Mammary epithelial cell (primary cell): ENCODE measurements around the gene MYO16.

Experiments
- CTCF ChIP-seq, 2 donors: IDR thresholded peaks in 1 of 2; conservative IDR thresholded peaks in 1 of 2; 2 replicates each; pipeline ENCODE4 v1.5.1; 2011 to 2012; ENCODE audit warnings: inconsistent platforms in 2 of 2, low read length in 2 of 2, mild to moderate bottlenecking in 2 of 2, control low read depth in 1 of 2, low read depth in 1 of 2; ENCODE audit not compliant: insufficient read depth in 1 of 2; ENCODE audit errors: extremely low read depth in 1 of 2
- EZH2 ChIP-seq: IDR thresholded peaks from 2 replicates; pipeline ENCODE4 v1.6.1; 2012; ENCODE audit warnings: low read length, inconsistent platforms, borderline replicate concordance

GRCh38 chr13:109136873-109137272, 507.5 kb downstream of the MYO16 start:
- TF ChIP-seq CTCF (conservative IDR thresholded peaks at IDR 0.05 in 1 of 2, IDR thresholded peaks at IDR 0.05 in 1 of 2; ENCODE audit: extremely low read depth in 1 of 2, insufficient read depth in 1 of 2, low read depth in 1 of 2, low read length in 2 of 2) (no peak), EZH2 (no peak)
